Spleen (tissue), 7 donors: ENCODE results near the gene ETFBKMT.
"Not testable (repeated sequence)": the region's sequence is repeated elsewhere in the genome, so short reads cannot be mapped to it uniquely, and the experiment has no call there.

Experiments
- POLR2A ChIP-seq, 3 donors: fragments of 450-650 bp; IDR thresholded peaks; one replicate each; pipeline ENCODE4 v1.5.1; 2017; ENCODE audit warnings: antibody characterized with exemption in 3 of 3, mild to moderate bottlenecking in 1 of 3
- POLR2AphosphoS5 ChIP-seq, 3 donors: sonication (generic); formaldehyde crosslinking; IDR thresholded peaks; one replicate each; pipeline ENCODE4 v1.5.1; 2017; ENCODE audit warnings: antibody characterized with exemption in 3 of 3
- TF ChIP-seq, protein P1 (sequence below), 11 experiments: fragments of 200-600 bp in 7 of 11; fragments of 450-650 bp in 4 of 11; sonication (generic) in 4 of 11; IDR thresholded peaks in 8 of 11; conservative IDR thresholded peaks in 3 of 11; 1 replicate in 7 of 11; 2 replicates in 4 of 11; pipeline versions ENCODE4 v1.4.0 to v1.8.0; 2016 to 2021; ENCODE audit warnings: antibody characterized with exemption in 11 of 11, inconsistent platforms in 4 of 11, mild to moderate bottlenecking in 1 of 11
- donor health status: DM: no; HTN: no; CAD: no; lungs with moderate emphysema.
- donor health status: DM: no; HTN: no; CAD: no.
- donor health status: DM: no; HTN: no; CAD: no.

DNA sequence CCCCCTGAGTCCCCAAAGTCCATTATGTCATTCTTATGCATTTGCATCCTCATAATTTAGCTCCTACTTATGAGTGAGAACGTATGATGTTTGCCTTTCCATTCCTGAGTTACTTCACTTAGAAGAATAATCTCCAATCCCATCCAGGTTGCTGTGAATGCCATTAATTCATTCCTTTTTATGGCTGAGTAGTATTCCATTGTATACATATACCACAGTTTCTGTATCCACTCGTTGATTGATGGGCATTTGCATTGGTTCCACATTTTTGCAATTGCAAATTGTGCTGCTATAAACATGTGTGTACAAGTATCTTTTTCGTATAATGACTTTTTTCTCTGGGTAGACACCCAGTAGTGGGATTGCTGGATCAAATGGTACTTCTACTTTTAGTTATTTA, 30.4 kb downstream of the ETFBKMT start:
- TF ChIP-seq, protein P1, sequence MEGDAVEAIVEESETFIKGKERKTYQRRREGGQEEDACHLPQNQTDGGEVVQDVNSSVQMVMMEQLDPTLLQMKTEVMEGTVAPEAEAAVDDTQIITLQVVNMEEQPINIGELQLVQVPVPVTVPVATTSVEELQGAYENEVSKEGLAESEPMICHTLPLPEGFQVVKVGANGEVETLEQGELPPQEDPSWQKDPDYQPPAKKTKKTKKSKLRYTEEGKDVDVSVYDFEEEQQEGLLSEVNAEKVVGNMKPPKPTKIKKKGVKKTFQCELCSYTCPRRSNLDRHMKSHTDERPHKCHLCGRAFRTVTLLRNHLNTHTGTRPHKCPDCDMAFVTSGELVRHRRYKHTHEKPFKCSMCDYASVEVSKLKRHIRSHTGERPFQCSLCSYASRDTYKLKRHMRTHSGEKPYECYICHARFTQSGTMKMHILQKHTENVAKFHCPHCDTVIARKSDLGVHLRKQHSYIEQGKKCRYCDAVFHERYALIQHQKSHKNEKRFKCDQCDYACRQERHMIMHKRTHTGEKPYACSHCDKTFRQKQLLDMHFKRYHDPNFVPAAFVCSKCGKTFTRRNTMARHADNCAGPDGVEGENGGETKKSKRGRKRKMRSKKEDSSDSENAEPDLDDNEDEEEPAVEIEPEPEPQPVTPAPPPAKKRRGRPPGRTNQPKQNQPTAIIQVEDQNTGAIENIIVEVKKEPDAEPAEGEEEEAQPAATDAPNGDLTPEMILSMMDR (IDR thresholded peaks at IDR 0.05 in 8 of 11, conservative IDR thresholded peaks at IDR 0.05 in 3 of 11) = not testable (repeated sequence)
- not testable (repeated sequence) for TF ChIP-seq POLR2A, POLR2AphosphoS5 (IDR thresholded peaks at IDR 0.05)
